ENCODE measurements around the gene LPAR1. TPM values are rescaled to one million over a fixed set of nuclear protein-coding genes. Genes with fewer than 3 reads are reported as not detected.

Gene LPAR1
- total RNA-seq, 1 experiment from 2014 or later: 0.21 TPM

GRCh38 chr9:110850401-110851135 lies 187.7 kb downstream of the LPAR1 start:
- CTCF ChIA-PET: interaction anchor here (0.6 kb wide), 2 partner anchors 115 to 143 kb away, joined by 3 read pairs; no protein-coding TSS in a partner anchor
- H3K4me3 Mint-ChIP-seq (ENCODE audit: unreplicated experiment): no peak overlapping the region
- POLR2A ChIA-PET: no interaction called here
- no peak overlapping the region for H3K27ac Mint-ChIP-seq (ENCODE audit: low read depth, unreplicated experiment)
- no peak for DNase-seq (ENCODE audit: unreplicated experiment)
- no peaks in the 10 kb centered on the region for H3K36me3 Mint-ChIP-seq (ENCODE audit: insufficient read depth, unreplicated experiment)
- H3K4me1 Mint-ChIP-seq (ENCODE audit: insufficient read depth, unreplicated experiment): peaks cover 11% of the 10 kb centered on the region
- no peaks in the 10 kb centered on the region for H3K27me3 Mint-ChIP-seq (ENCODE audit: insufficient read depth, unreplicated experiment)
- intact Hi-C loops (cut with micrococcal nuclease): no loop called here
- peaks cover 15% of the 10 kb centered on the region for H3K9me3 Mint-ChIP-seq (ENCODE audit: unreplicated experiment)
- TF ChIP-seq CTCF (IDR thresholded peaks at IDR 0.05; ENCODE audit: unreplicated experiment): no peak
- no TSS peak for BruUV-seq (replicated peaks)

- BruUV-seq (replicated peaks): no TSS peak
- ChIA-PET POLR2A (no interaction called here), CTCF (no interaction called here)
- Mint-ChIP-seq H3K9me3 (ENCODE audit: unreplicated experiment) (no peaks in the 10 kb centered on the region), H3K4me3 (ENCODE audit: unreplicated experiment) (peak overlapping the region; percentile 4), H3K36me3 (ENCODE audit: insufficient read depth, unreplicated experiment) (no peaks in the 10 kb centered on the region), H3K4me1 (ENCODE audit: insufficient read depth, unreplicated experiment) (peaks cover 11% of the 10 kb centered on the region), H3K27me3 (ENCODE audit: insufficient read depth, unreplicated experiment) (no peaks in the 10 kb centered on the region), H3K27ac (ENCODE audit: low read depth, unreplicated experiment) (peak overlapping the region; percentile 62)
- TF ChIP-seq CTCF (IDR thresholded peaks at IDR 0.05; ENCODE audit: unreplicated experiment): no peak
- peak; percentile 9 for DNase-seq (ENCODE audit: unreplicated experiment)
- intact Hi-C loops (cut with micrococcal nuclease): no loop called here
Observed at GRCh38 chr9:110847671-110848070, 190.6 kb downstream of the LPAR1 start.

GRCh38 chr9:110846215-110846614 lies 192.1 kb downstream of the LPAR1 start:
- Mint-ChIP-seq H3K27me3 (ENCODE audit: insufficient read depth, unreplicated experiment) (no peaks in the 10 kb centered on the region), H3K4me1 (ENCODE audit: insufficient read depth, unreplicated experiment) (peaks cover 11% of the 10 kb centered on the region), H3K27ac (ENCODE audit: low read depth, unreplicated experiment) (no peak overlapping the region), H3K9me3 (ENCODE audit: unreplicated experiment) (no peaks in the 10 kb centered on the region), H3K4me3 (ENCODE audit: unreplicated experiment) (no peak overlapping the region), H3K36me3 (ENCODE audit: insufficient read depth, unreplicated experiment) (no peaks in the 10 kb centered on the region)
- no peak for DNase-seq (ENCODE audit: unreplicated experiment)
- no TSS peak for BruUV-seq (replicated peaks)
- no peak for TF ChIP-seq CTCF (IDR thresholded peaks at IDR 0.05; ENCODE audit: unreplicated experiment)
- ChIA-PET CTCF (interaction anchor here (1.0 kb wide), 1 partner anchor 8 kb away, joined by 3 read pairs; no protein-coding TSS in a partner anchor), POLR2A (no interaction called here)
- intact Hi-C loops (cut with micrococcal nuclease): no loop called here

GRCh38 chr9:110844121-110844520 lies 194.1 kb downstream of the LPAR1 start:
- intact Hi-C loops (cut with micrococcal nuclease): no loop called here
- CTCF ChIA-PET: interaction anchor here (0.5 kb wide), 1 partner anchor 164 kb away, joined by 3 read pairs; no protein-coding TSS in a partner anchor
- POLR2A ChIA-PET: no interaction called here

More at GRCh38 chr9:110844121-110844520, 194.1 kb downstream of the LPAR1 start:
- Mint-ChIP-seq H3K27me3 (ENCODE audit: insufficient read depth, unreplicated experiment) (no peaks in the 10 kb centered on the region), H3K27ac (ENCODE audit: low read depth, unreplicated experiment) (no peak overlapping the region), H3K4me3 (ENCODE audit: unreplicated experiment) (no peak overlapping the region), H3K9me3 (ENCODE audit: unreplicated experiment) (no peaks in the 10 kb centered on the region), H3K36me3 (ENCODE audit: insufficient read depth, unreplicated experiment) (no peaks in the 10 kb centered on the region), H3K4me1 (ENCODE audit: insufficient read depth, unreplicated experiment) (peaks cover 11% of the 10 kb centered on the region)
- BruUV-seq (replicated peaks): no TSS peak
- no peak for DNase-seq (ENCODE audit: unreplicated experiment)
- no peak for TF ChIP-seq CTCF (IDR thresholded peaks at IDR 0.05; ENCODE audit: unreplicated experiment)
